AG08396 (cell line): ENCODE measurements around the gene HBS1L.

ENCODE experiments used
- DNase-seq: peaks from one replicate; pipeline ENCODE4 v3.0.0; 2012; ENCODE audit warnings: low spot score, mixed read lengths

The HBS1L gene

GRCh38 chr6:134949927-134950326, 104.7 kb downstream of the HBS1L start, which contains the start of gene ALDH8A1:
TSS of gene ALDH8A1 (minus strand) at chr6:134950101. CDS start at chr6:134950053, 48 bp downstream.
- no peak for DNase-seq

- DNase-seq: no peak
Observed at GRCh38 chr6:134948691-134949090, 105.9 kb downstream of the HBS1L start.

- no peak for DNase-seq
Observed at GRCh38 chr6:134948142-134948541, 106.5 kb downstream of the HBS1L start.

- DNase-seq: no peak
Observed at GRCh38 chr6:134945045-134945444, 109.6 kb downstream of the HBS1L start.

GRCh38 chr6:134943522-134944111, 111.0 kb downstream of the HBS1L start:
- DNase-seq: no peak

- no peak for DNase-seq
Observed at GRCh38 chr6:134938896-134939295, 115.7 kb downstream of the HBS1L start.

- DNase-seq: no peak
Observed at GRCh38 chr6:134937426-134937825, 117.2 kb downstream of the HBS1L start.

- peak; percentile 34 for DNase-seq
Observed at GRCh38 chr6:134936931-134937330, 117.7 kb downstream of the HBS1L start.

GRCh38 chr6:134936476-134936875, 118.1 kb downstream of the HBS1L start:
- no peak for DNase-seq

- no peak for DNase-seq
Observed at GRCh38 chr6:134934793-134935485, 119.7 kb downstream of the HBS1L start.

GRCh38 chr6:134932535-134933470, 121.8 kb downstream of the HBS1L start:
- DNase-seq: no peak

- DNase-seq: no peak
Observed at GRCh38 chr6:134932098-134932497, 122.5 kb downstream of the HBS1L start.

GRCh38 chr6:134930463-134930862, 124.2 kb downstream of the HBS1L start:
- no peak for DNase-seq

GRCh38 chr6:134928151-134928900, 126.3 kb downstream of the HBS1L start:
- no peak for DNase-seq

GRCh38 chr6:134925800-134926199, 128.8 kb downstream of the HBS1L start:
- DNase-seq: no peak

GRCh38 chr6:134921721-134922261, 132.8 kb downstream of the HBS1L start:
- no peak for DNase-seq

- no peak for DNase-seq
Observed at GRCh38 chr6:134921276-134921675, 133.3 kb downstream of the HBS1L start.

- no peak for DNase-seq
Observed at GRCh38 chr6:134920422-134920821, 134.2 kb downstream of the HBS1L start.

- no peak for DNase-seq
Observed at GRCh38 chr6:134918418-134918961, 136.1 kb downstream of the HBS1L start.

GRCh38 chr6:134911547-134911946, 143.1 kb downstream of the HBS1L start:
- DNase-seq: peak; percentile 49

- no peak for DNase-seq
Observed at GRCh38 chr6:134910593-134910935, 144.1 kb downstream of the HBS1L start.
